Tibial nerve (tissue), 4 donors: Measurements from ENCODE around the gene QRFP. TPM values are rescaled to one million over a fixed set of nuclear protein-coding genes. Genes with fewer than 3 reads are reported as not detected.

Experiments used
- DNase-seq, 2 donors: peaks; one replicate each; pipeline ENCODE4 v3.0.0-alpha.2; 2019; ENCODE audit warnings: low spot score in 2 of 2
- H3K27ac ChIP-seq, 4 donors: fragments of 200-600 bp; sonication (generic) in 3 of 4; one replicate each; pipeline ENCODE4 v1.5.1; 2017 to 2019; ENCODE audit warnings: mild to moderate bottlenecking in 1 of 4
- H3K27me3 ChIP-seq, 2 donors: fragments of 200-600 bp; sonication (generic) in 1 of 2; one replicate each; pipeline versions ENCODE4 v1.5.1 to v1.6.0; 2017 to 2019
- H3K36me3 ChIP-seq, 3 donors: fragments of 200-600 bp; sonication (generic); one replicate each; pipeline ENCODE4 v1.5.1; 2018 to 2019
- H3K4me1 ChIP-seq, 4 donors: fragments of 200-600 bp; sonication (generic) in 3 of 4; one replicate each; pipeline ENCODE4 v1.5.1; 2017 to 2019
- H3K4me3 ChIP-seq, 4 donors: fragments of 200-600 bp; sonication (generic) in 3 of 4; one replicate each; pipeline ENCODE4 v1.5.1; 2017 to 2019; ENCODE audit warnings: mild to moderate bottlenecking in 1 of 4, moderate library complexity in 1 of 4
- H3K9me3 ChIP-seq, 4 donors: fragments of 200-600 bp; sonication (generic) in 3 of 4; one replicate each; pipeline ENCODE4 v1.5.1; 2017 to 2019
- CTCF ChIP-seq, 5 experiments: fragments of 200-600 bp in 3 of 5; fragments of 450-650 bp in 2 of 5; sonication (generic) in 3 of 5; IDR thresholded peaks; one replicate each; pipeline ENCODE4 v1.5.1; 2016 to 2019; ENCODE audit warnings: antibody characterized with exemption in 5 of 5, mild to moderate bottlenecking in 3 of 5, moderate library complexity in 2 of 5
- EP300 ChIP-seq, 2 donors: sonication (generic); formaldehyde crosslinking; IDR thresholded peaks; one replicate each; pipeline ENCODE4 v1.6.1; 2017; ENCODE audit warnings: antibody characterized with exemption in 2 of 2, mild to moderate bottlenecking in 1 of 2
- POLR2A ChIP-seq, 2 donors: fragments of 450-650 bp; IDR thresholded peaks; one replicate each; pipeline ENCODE4 v1.6.1; 2017; ENCODE audit warnings: antibody characterized with exemption in 2 of 2, mild to moderate bottlenecking in 2 of 2, moderate library complexity in 2 of 2
- WGBS, 2 donors: methylation state at CpG; one replicate each; pipeline ENCODE4 v1.1.5; 2018; 5-methylcytosine and 5-hydroxymethylcytosine counted together
- total RNA-seq, 4 donors: library from RNA; depleted of rRNA; stranded (reverse); fragments of >200 nt; gene quantifications; one replicate each; pipeline ENCODE4 v1.1.0, GENCODE V29; 2016

QRFP gene
- total RNA-seq, 4 donors from 2014 or later = not detected

- no peak for DNase-seq
- WGBS, 2 donors = 88 to 91% methylated on average over 23 of the region's 23 CpGs
- TF ChIP-seq EP300 (IDR thresholded peaks at IDR 0.05) (no peak), CTCF (IDR thresholded peaks at IDR 0.05) (no peak), POLR2A (IDR thresholded peaks at IDR 0.05) (no peak)
- Histone ChIP-seq H3K27me3 (no peaks in the 10 kb centered on the region), H3K27ac (no peak overlapping the region), H3K4me3 (no peak overlapping the region), H3K4me1 (no peaks in the 10 kb centered on the region), H3K9me3 (no peaks in the 10 kb centered on the region), H3K36me3 (peaks cover 11 to 99% (median 36%) of the 10 kb centered on the region in 3 donors)
Observed at GRCh38 chr9:130886981-130887380, 9.6 kb downstream of the QRFP start.

- Histone ChIP-seq H3K27me3 (no peaks in the 10 kb centered on the region), H3K4me1 (no peaks in the 10 kb centered on the region), H3K27ac (no peak overlapping the region), H3K4me3 (no peak overlapping the region), H3K36me3 (peaks cover 12 to 100% (median 36%) of the 10 kb centered on the region in 3 donors), H3K9me3 (no peaks in the 10 kb centered on the region)
- no peak for TF ChIP-seq EP300 (IDR thresholded peaks at IDR 0.05)
- no peak for TF ChIP-seq POLR2A (IDR thresholded peaks at IDR 0.05)
- no peak for TF ChIP-seq CTCF (IDR thresholded peaks at IDR 0.05)
- no peak for DNase-seq
- 83 to 84% methylated on average over 35 of the region's 35 CpGs for WGBS, 2 donors
Observed at GRCh38 chr9:130885484-130886375, 10.9 kb downstream of the QRFP start.

GRCh38 chr9:130884542-130885483 lies 11.8 kb downstream of the QRFP start:
- no peaks in the 10 kb centered on the region for H3K27me3 ChIP-seq
- H3K27ac ChIP-seq = no peak overlapping the region
- H3K36me3 ChIP-seq = peaks cover 18 to 100% (median 40%) of the 10 kb centered on the region in 3 donors
- no peak overlapping the region for H3K4me3 ChIP-seq
- H3K9me3 ChIP-seq = no peaks in the 10 kb centered on the region
- TF ChIP-seq POLR2A (IDR thresholded peaks at IDR 0.05) (no peak), EP300 (IDR thresholded peaks at IDR 0.05) (no peak), CTCF (IDR thresholded peaks at IDR 0.05) (no peak)
- no peak for DNase-seq
- no peaks in the 10 kb centered on the region for H3K4me1 ChIP-seq
- 85 to 87% methylated on average over 39 to 47 of the region's 47 CpGs for WGBS, 2 donors

DNA sequence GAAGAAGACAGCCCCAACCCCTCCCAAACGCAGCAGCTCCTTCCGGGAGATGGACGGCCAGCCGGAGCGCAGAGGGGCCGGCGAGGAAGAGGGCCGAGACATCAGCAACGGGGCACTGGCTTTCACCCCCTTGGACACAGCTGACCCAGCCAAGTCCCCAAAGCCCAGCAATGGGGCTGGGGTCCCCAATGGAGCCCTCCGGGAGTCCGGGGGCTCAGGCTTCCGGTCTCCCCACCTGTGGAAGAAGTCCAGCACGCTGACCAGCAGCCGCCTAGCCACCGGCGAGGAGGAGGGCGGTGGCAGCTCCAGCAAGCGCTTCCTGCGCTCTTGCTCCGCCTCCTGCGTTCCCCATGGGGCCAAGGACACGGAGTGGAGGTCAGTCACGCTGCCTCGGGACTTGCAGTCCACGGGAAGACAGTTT lies 12.5 kb downstream of the QRFP start:
- Histone ChIP-seq H3K4me1 (no peaks in the 10 kb centered on the region), H3K9me3 (no peaks in the 10 kb centered on the region), H3K4me3 (no peak overlapping the region), H3K27me3 (no peaks in the 10 kb centered on the region), H3K27ac (no peak overlapping the region), H3K36me3 (peaks cover 18 to 100% (median 46%) of the 10 kb centered on the region in 3 donors)
- TF ChIP-seq POLR2A (IDR thresholded peaks at IDR 0.05) = no peak
- no peak for TF ChIP-seq EP300 (IDR thresholded peaks at IDR 0.05)
- TF ChIP-seq CTCF (IDR thresholded peaks at IDR 0.05) = no peak
- 80 to 86% methylated on average over 24 to 25 of the region's 25 CpGs for WGBS, 2 donors
- no peak for DNase-seq
